ENCODE measurements around the gene NDUFS3.

NDUFS3 gene

DNA sequence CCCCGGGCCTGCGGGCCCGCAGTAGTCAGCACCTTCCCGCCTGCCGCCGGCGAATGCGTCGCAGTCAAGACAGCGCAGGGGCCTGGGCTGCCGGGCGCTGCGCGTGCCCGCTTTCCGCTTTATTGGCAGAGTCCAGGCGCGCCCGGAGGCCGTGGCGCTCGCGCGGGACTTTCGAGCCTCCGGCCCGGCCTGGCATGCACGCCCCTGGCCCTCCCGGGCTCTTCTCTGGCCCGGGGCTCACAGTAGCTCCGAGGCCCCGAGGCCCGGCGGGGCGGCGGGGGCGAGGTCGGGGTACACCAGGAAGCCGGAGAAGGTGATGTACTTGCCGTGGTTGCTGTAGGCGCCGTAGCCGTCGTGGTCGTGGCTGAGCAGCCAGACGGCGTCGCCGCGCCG, 10.7 kb downstream of the NDUFS3 start:
- TF ChIP-seq, protein P1, sequence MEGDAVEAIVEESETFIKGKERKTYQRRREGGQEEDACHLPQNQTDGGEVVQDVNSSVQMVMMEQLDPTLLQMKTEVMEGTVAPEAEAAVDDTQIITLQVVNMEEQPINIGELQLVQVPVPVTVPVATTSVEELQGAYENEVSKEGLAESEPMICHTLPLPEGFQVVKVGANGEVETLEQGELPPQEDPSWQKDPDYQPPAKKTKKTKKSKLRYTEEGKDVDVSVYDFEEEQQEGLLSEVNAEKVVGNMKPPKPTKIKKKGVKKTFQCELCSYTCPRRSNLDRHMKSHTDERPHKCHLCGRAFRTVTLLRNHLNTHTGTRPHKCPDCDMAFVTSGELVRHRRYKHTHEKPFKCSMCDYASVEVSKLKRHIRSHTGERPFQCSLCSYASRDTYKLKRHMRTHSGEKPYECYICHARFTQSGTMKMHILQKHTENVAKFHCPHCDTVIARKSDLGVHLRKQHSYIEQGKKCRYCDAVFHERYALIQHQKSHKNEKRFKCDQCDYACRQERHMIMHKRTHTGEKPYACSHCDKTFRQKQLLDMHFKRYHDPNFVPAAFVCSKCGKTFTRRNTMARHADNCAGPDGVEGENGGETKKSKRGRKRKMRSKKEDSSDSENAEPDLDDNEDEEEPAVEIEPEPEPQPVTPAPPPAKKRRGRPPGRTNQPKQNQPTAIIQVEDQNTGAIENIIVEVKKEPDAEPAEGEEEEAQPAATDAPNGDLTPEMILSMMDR (IDR thresholded peaks at IDR 0.05; ENCODE audit: control extremely low read depth, extremely low read depth, low read depth, missing control alignments): no peak
- DNase-seq (ENCODE audit: extremely low spot score): no peak
- POLR2A ChIA-PET: no interaction called here
- CTCF ChIA-PET: no interaction called here

- ChIA-PET POLR2A (no interaction called here), CTCF (interaction anchor here (3.5 kb wide), 1 partner anchor 26 kb away, joined by 10 read pairs; no protein-coding TSS in a partner anchor)
- no peak for DNase-seq (ENCODE audit: extremely low spot score)
- TF ChIP-seq, protein P1 (IDR thresholded peaks at IDR 0.05; ENCODE audit: control extremely low read depth, extremely low read depth, low read depth, missing control alignments): no peak
Observed at GRCh38 chr11:47589977-47590861, 11.3 kb downstream of the NDUFS3 start.

DNA sequence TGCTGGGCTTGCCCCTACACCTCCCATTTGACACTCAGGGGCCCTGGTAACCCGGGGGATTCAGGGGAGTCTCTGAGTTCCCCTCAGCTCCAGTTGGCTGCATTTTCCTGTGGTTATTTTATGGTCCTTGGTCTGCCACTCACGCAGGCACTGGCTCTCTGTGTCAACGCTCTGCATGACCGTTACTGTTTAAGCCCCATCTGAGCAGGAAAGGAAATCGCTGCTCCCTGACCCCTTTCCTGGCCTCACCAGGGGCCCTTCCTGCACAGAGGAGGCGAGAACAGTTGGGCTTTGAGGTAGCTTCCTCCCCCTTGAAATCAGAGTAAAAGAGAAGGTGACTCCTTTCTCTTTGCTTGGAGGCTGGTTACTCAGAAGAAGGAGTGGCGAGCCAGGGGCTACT, 12.9 kb downstream of the NDUFS3 start:
- POLR2A ChIA-PET: no interaction called here
- no peak for DNase-seq (ENCODE audit: extremely low spot score)
- TF ChIP-seq, protein P1 (IDR thresholded peaks at IDR 0.05; ENCODE audit: control extremely low read depth, extremely low read depth, low read depth, missing control alignments): no peak
- CTCF ChIA-PET: interaction anchor here (0.6 to 3.5 kb wide), 3 partner anchors 11 to 60 kb away, joined by 3 to 10 read pairs (median 10); no protein-coding TSS in a partner anchor

- no peak for DNase-seq (ENCODE audit: extremely low spot score)
- CTCF ChIA-PET: interaction anchor here (1.3 to 3.5 kb wide), 3 partner anchors 11 to 39 kb away, joined by 4 to 10 read pairs (median 10); partner anchors contain the start of gene CELF1
- TF ChIP-seq, protein P1 (IDR thresholded peaks at IDR 0.05; ENCODE audit: control extremely low read depth, extremely low read depth, low read depth, missing control alignments): no peak
- POLR2A ChIA-PET: no interaction called here
Observed at GRCh38 chr11:47592251-47592650, 13.4 kb downstream of the NDUFS3 start.

DNA sequence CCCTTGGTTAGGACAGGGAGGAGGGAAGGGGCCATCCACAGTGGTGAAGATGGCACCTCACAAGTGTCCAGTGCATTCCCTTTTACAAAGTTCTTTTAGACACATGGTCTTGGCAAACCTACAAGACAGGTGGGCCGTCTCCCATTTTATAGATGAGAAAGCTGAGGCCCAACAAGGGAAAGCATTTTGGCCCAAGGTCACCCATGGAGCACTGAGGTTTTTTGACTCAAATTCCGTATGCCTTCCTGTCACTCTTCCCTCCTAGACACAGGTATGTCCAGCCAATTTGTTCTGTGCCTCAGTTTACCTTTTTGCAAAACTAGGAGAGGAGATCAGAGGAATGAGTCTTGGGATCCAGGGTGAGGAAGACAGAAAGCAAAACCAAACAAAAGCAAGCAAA, 14.1 kb downstream of the NDUFS3 start:
- DNase-seq (ENCODE audit: extremely low spot score): no peak
- POLR2A ChIA-PET: no interaction called here
- TF ChIP-seq, protein P1 (IDR thresholded peaks at IDR 0.05; ENCODE audit: control extremely low read depth, extremely low read depth, low read depth, missing control alignments): no peak
- CTCF ChIA-PET: interaction anchor here (0.8 to 3.5 kb wide), 4 partner anchors 12 to 40 kb away, joined by 3 to 10 read pairs (median 7); partner anchors contain the start of gene CELF1

- POLR2A ChIA-PET: no interaction called here
- CTCF ChIA-PET: interaction anchor here (0.8 to 3.5 kb wide), 4 partner anchors 12 to 40 kb away, joined by 3 to 10 read pairs (median 7); partner anchors contain the start of gene CELF1
Observed at GRCh38 chr11:47593492-47593933, 14.6 kb downstream of the NDUFS3 start.

More at GRCh38 chr11:47593492-47593933, 14.6 kb downstream of the NDUFS3 start:
- TF ChIP-seq, protein P1 (IDR thresholded peaks at IDR 0.05; ENCODE audit: control extremely low read depth, extremely low read depth, low read depth, missing control alignments): no peak
- no peak for DNase-seq (ENCODE audit: extremely low spot score)

Measured in GM10248 (cell line).